ENCODE measurements around the gene SLC10A6.

Gene SLC10A6

GRCh38 chr4:86847571-86847970 lies 1.6 kb downstream of the SLC10A6 start:
- no peak for DNase-seq (ENCODE audit: low spot score)

- no peak for DNase-seq (ENCODE audit: low spot score)
Measured at GRCh38 chr4:86846921-86847320, 2.3 kb downstream of the SLC10A6 start.

- DNase-seq (ENCODE audit: low spot score) = no peak
Measured at GRCh38 chr4:86845593-86845992, 3.6 kb downstream of the SLC10A6 start.

DNA sequence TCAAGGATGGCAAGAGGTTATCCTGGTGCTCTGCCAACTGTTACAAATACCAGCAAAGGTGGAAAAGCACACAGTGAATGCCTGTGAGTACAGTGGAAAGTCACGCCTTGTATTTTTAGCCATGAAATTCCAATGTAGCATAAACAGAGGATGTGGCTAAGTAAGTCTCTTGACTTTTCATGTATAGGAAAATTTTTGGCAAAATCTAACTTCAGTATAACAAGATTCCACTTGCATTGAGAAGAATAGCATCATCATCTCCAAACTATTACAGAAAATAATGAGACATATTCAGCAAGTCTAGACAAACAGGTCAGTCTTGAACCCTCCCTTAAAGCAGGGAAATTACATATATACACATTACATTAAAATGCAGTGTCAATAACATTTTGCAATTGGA lies 7.9 kb downstream of the SLC10A6 start:
- no peak for DNase-seq (ENCODE audit: low spot score)

GRCh38 chr4:86840858-86841257 lies 8.3 kb downstream of the SLC10A6 start:
- no peak for DNase-seq (ENCODE audit: low spot score)

DNA sequence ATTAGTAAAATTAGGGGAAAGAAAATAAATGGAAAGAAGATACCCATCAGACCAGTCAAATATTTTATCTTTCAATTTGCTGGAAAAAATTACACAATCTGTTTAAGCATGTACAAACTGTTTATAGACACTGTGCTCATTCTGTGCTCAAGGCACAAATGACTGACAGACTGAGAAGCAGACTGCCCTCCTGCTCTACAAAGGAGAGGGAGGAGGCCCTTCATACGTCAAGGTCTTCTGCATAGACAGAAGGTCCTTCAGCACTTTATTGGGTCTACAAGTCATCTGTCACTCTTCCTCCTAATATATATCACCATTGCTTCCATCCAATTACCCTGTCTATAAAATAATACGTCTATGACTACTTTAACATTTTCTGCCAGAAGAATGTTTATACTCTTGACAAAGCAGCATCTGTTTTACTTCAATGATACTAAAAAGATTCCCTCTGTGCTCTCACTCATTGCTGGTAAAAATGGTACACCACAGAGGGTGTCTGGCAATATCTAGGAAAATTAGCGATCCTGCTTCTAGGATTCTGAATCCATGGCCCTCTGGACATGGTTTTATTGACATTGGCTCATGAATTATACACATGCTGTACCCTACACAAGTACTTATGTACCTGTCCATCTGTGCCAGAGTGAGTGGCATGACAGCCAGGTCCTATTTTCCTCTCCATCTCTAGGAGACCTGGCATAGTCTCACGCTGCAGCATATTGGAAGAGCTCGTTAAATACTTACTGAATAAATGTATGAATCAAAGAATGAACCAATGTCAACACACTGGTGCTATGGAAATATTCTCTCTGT lies 11.3 kb downstream of the SLC10A6 start:
- DNase-seq (ENCODE audit: low spot score) = no peak

DNA sequence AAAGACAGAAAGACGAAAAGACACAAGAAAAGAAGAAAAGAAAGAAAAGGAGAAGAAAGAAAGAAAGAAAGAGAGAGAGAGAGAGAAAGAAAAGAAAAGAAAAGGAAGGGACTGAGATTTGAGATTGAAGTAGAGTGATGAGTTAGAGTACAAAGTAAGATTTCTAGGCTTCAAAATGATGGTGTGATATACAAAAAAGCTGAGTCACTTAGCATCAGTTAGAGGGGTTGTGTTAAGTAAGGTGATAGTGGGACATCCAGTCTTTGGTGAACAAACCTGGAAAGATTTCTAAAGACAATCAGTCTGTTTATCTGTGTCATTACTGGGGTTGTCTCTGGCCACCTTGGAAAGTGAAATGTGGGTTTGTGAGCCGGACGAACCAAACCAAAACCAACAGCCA lies 13.5 kb downstream of the SLC10A6 start:
- no peak for DNase-seq (ENCODE audit: low spot score)

DNA sequence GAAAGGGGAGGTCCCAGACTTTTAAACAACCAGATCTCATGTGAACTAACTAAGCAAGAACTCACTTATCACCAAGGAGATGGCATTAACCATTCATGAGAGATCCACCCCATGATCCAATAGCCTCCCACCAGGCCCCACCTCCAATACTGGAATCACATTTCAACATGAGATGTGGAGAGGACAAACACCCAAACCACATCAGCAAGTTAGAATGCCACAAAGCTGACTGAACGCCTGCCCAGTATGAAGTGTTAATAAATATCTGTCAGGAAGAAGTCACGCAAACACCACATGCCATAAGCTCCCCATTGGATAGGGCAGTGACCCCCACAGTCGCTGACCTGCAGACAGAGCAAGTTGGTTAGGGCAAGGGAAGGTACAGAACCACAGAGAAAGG lies 14.3 kb downstream of the SLC10A6 start:
- no peak for DNase-seq (ENCODE audit: low spot score)

GRCh38 chr4:86833615-86834014 lies 15.6 kb downstream of the SLC10A6 start:
- no peak for DNase-seq (ENCODE audit: low spot score)

DNA sequence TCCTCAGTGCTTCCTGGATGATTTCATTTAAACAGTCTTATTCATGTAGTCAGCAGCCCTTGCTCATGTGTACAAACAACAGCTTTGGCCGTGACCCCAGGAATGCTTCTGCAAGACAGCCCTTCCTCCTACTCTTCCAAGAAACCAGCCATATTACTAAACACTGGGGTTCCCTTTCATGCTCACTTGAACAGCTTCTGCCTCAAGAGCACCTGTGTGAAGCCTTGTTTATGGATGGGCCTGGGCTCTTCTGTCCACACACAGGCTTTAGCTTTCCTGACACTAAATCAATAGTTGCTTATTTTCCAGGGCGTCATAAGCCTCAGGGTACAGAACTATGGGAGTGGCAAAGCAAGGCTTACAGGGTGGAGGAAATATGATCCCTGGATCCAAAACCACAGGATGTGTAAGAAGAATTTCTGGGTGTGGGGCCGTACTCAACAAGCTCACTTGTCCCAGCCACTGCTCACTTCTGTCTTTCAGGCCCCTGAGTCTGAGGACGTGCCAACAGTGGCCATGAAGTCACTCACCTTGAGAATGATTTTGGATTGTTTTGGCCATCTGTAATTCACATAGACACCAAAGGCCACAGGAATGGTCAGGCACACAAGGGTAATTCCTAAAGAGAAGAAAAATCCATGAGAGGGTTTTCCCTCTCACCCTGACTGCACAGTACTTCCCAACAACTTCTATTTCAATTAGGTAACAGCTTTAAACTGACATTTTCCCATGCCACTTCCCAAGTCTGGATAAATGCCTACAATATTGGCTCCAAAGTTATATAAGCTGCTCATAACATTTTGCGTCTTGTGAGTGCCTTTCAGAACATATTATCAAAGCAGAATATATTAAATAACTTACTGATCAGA lies 17.7 kb downstream of the SLC10A6 start:
- no peak for DNase-seq (ENCODE audit: low spot score)

DNA sequence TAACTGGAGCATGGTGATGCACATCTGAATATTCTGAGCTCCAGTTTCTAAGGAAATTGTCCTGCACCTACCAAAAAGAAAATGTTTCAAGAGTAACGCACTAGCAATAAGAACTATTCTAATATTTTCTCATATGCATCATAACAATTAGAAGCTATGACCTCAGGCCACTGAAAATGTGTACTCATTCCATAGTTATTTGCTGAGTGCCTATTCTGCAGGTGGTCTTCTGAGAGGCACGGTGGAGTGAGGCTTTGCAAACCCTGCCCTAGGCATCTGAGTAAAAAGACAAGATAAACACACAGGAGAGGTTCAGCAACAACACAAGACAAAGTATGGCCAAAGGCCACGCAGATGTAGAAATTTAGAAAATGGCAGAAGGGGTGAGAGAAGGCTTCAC lies 23.7 kb downstream of the SLC10A6 start:
- DNase-seq (ENCODE audit: low spot score) = no peak

GRCh38 chr4:86822136-86822535 lies 27.0 kb downstream of the SLC10A6 start:
- no peak for DNase-seq (ENCODE audit: low spot score)

GRCh38 chr4:86821151-86821550 lies 28.0 kb downstream of the SLC10A6 start:
- no peak for DNase-seq (ENCODE audit: low spot score)

- no peak for DNase-seq (ENCODE audit: low spot score)
Measured at GRCh38 chr4:86819561-86819960, 29.6 kb downstream of the SLC10A6 start.

DNA sequence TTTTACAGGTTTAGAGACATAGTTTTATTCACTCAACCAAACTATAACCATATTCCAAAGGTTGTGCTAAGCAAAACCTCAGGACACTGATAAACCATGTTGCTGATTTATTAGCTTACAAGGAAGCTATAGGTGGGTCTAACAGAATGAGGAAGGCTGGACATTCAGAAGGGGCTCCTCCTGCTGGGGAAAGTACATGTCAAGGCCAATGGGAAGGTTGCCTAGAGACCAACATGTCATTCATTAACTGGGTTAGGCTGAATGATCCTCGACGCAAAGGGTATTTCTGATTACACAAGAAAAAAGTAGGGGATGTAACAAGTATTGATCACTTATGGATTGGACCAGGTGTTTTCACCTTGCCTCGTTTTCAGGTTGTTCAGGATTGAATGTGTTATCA lies 30.3 kb downstream of the SLC10A6 start:
- DNase-seq (ENCODE audit: low spot score) = no peak

- DNase-seq (ENCODE audit: low spot score) = no peak
Measured at GRCh38 chr4:86818211-86818610, 31.0 kb downstream of the SLC10A6 start.

DNA sequence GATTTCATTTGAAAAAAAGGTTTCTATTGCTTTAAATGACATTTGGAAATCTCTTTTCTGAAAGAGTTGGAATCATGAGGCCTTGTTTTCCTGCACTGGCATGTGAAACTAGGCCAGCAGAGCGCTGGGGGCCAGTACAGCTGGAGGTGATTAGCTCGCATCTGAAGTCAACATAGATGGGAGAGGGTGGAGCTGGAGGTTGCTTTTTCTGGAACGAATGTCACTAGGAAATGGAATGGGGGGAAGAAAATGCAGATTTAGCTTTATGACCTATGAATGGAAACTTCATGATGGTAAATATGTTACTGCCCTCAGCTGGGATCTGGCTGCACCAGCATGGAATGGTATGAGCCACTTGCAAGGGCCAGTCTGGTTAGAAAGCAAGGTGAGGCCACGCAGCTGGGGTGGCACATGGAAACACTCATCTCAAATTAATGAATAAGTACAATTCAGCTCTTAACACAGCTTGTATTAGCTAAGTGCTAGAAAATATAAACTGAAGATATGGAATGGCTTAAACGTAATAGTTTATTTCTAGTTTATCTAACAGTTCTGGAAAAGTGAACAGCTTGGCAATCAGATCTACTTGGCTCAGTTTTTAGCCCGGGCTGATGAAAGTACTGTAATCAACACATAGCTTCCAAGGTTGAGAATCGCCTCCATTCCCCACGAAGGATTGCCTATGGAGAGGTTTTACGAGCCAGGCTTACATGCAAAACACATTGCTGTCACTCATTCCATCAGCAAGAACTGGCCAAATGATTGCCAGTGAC lies 32.5 kb downstream of the SLC10A6 start:
- no peak for DNase-seq (ENCODE audit: low spot score)

- no peak for DNase-seq (ENCODE audit: low spot score)
Measured at GRCh38 chr4:86815653-86816052, 33.5 kb downstream of the SLC10A6 start.

GRCh38 chr4:86810847-86811246 lies 38.3 kb downstream of the SLC10A6 start:
- no peak for DNase-seq (ENCODE audit: low spot score)

DNA sequence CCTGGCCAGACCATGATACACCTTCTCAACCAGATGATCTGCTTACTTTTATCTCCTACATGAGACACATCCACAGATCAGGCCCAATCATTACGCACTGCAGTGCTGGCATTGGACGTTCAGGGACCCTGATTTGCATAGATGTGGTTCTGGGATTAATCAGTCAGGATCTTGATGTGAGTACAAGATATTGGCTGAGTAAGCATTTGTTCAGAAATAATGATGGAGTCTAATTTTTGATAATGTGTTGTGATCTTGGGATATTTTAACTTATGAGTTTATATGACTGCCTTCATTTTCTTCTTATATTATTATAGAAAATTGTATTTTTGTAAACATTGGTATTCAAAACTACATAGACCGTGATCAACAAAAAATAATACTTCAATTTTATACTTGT lies 39.4 kb downstream of the SLC10A6 start:
- no peak for DNase-seq (ENCODE audit: low spot score)

- no peak for DNase-seq (ENCODE audit: low spot score)
Measured at GRCh38 chr4:86791126-86791525, 58.1 kb downstream of the SLC10A6 start.

GRCh38 chr4:86788826-86789225 lies 60.4 kb downstream of the SLC10A6 start:
- no peak for DNase-seq (ENCODE audit: low spot score)

DNA sequence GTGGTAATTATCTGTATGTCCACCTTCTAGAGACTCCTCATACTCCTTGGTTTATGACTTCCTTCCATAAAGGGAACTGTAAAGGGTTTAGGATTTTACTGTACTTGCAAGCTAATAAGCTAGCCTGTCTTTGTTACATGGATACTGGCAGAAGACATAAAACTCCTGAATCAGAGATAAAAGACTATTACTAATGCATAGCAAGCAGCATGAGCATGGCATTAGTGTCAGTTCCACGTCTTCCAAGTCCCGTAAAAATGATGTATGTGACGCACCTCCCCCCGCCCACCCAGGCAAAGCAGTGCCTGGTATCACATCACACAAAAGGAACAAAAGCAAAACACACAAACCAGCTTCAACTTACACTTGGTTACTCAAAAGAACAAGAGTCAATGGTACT lies 71.0 kb downstream of the SLC10A6 start:
- DNase-seq (ENCODE audit: low spot score) = no peak
